OCI-LY1 (cell line): ENCODE measurements around the gene SUSD1.

Source experiments
- H2AFZ ChIP-seq: fragments of 200-600 bp; sonication (generic), shearing (Covaris generic); 2 replicates; pipeline ENCODE4 v1.6.0; 2014; ENCODE audit warnings: antibody characterized with exemption, mild to moderate bottlenecking, low read length
- H3F3A ChIP-seq: fragments of 200-600 bp; sonication (generic), shearing (Covaris generic); 2 replicates; pipeline ENCODE4 v1.6.0; 2014; ENCODE audit warnings: mild to moderate bottlenecking, antibody characterized with exemption, low read length, moderate library complexity; ENCODE audit not compliant: insufficient read depth
- H3K27ac ChIP-seq: fragments of 200-600 bp; sonication (generic); 2 replicates; pipeline ENCODE4 v1.5.1; 2014; ENCODE audit warnings: low read length, mixed run types, mild to moderate bottlenecking, low read depth; ENCODE audit not compliant: poor library complexity, severe bottlenecking
- H3K27me3 ChIP-seq: fragments of 200-600 bp; sonication (generic); 2 replicates; pipeline ENCODE4 v1.6.0; 2014; ENCODE audit warnings: antibody characterized with exemption, mild to moderate bottlenecking, low read length, moderate library complexity; ENCODE audit not compliant: insufficient read depth
- H3K36me3 ChIP-seq: fragments of 200-600 bp; sonication (generic); 2 replicates; pipeline ENCODE4 v1.6.1; 2014; ENCODE audit warnings: mild to moderate bottlenecking, antibody characterized with exemption, low read length, moderate library complexity, mixed read lengths; ENCODE audit not compliant: insufficient read depth
- H3K4me1 ChIP-seq: fragments of 200-600 bp; sonication (generic); 2 replicates; pipeline ENCODE4 v1.5.1; 2014; ENCODE audit warnings: mild to moderate bottlenecking, low read length, moderate library complexity; ENCODE audit not compliant: insufficient read depth, severe bottlenecking
- H3K4me2 ChIP-seq: fragments of 200-600 bp; sonication (generic), shearing (Covaris generic); 2 replicates; pipeline ENCODE4 v1.6.1; 2014; ENCODE audit warnings: low read length
- H3K4me3 ChIP-seq: fragments of 200-600 bp; sonication (generic); 2 replicates; pipeline ENCODE4 v1.5.1; 2014; ENCODE audit warnings: low read length, low read depth, mild to moderate bottlenecking, mixed read lengths; ENCODE audit not compliant: poor library complexity, severe bottlenecking
- H3K79me2 ChIP-seq: fragments of 200-600 bp; shearing (Covaris generic); 2 replicates; pipeline ENCODE4 v1.6.1; 2016; ENCODE audit warnings: mixed run types, low read length, mixed read lengths; ENCODE audit not compliant: insufficient read depth
- H3K9ac ChIP-seq: fragments of 200-600 bp; sonication (generic), shearing (Covaris generic); 2 replicates; pipeline ENCODE4 v1.6.1; 2014; ENCODE audit warnings: mild to moderate bottlenecking, low read length, mixed read lengths
- H3K9me2 ChIP-seq: fragments of 200-600 bp; sonication (generic), shearing (Covaris generic); 2 replicates; pipeline ENCODE4 v1.6.1; 2014; ENCODE audit warnings: low read depth, mild to moderate bottlenecking, low read length, mixed read lengths
- H3K9me3 ChIP-seq: fragments of 200-600 bp; shearing (Covaris generic); 2 replicates; pipeline ENCODE4 v1.6.1; 2014; ENCODE audit warnings: low read length, mixed read lengths
- H4K20me1 ChIP-seq: fragments of 200-600 bp; sonication (generic), shearing (Covaris generic); 2 replicates; pipeline ENCODE4 v1.6.0; 2016; ENCODE audit warnings: mild to moderate bottlenecking, low read length; ENCODE audit not compliant: insufficient read depth
- EZH2 ChIP-seq: fragments of 200-600 bp; sonication (generic), shearing (Covaris generic); IDR thresholded peaks from 2 replicates; pipeline ENCODE4 v1.8.0; 2017; ENCODE audit warnings: borderline replicate concordance, mixed run types, mild to moderate bottlenecking, antibody characterized with exemption, low read length, moderate library complexity, mixed read lengths
- TF ChIP-seq, protein P1 (sequence below): fragments of 200-600 bp; sonication (generic), shearing (Covaris generic); IDR thresholded peaks from 2 replicates; pipeline ENCODE4 v1.5.1; 2017; ENCODE audit warnings: mild to moderate bottlenecking, antibody characterized with exemption, low read length, moderate library complexity, mixed read lengths

The SUSD1 gene

DNA sequence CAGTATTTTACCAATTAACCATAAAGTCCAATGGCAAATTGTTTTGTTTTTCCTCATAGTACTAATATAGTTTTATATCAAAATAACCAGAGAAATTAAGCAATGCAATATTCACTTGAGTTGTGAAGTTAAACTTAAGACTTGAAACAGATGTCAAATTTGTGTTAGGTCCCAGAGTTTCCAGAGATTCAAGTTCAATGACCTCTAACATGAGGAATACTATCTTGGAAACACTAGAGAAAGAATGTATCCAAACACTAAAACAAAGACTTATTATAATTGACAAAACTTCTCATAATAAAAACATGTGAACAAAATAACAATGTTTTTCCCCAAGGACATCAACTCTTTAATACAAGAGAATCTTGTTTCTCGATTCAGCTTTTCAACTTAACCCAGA lies 18.0 kb downstream of the SUSD1 start:
- Histone ChIP-seq H3K9me2 (no peaks in the 10 kb centered on the region), H3K4me2 (no peak overlapping the region), H3K27ac (no peak overlapping the region), H2AFZ (no peak overlapping the region), H3K36me3 (no peaks in the 10 kb centered on the region), H3K9ac (no peak overlapping the region), H3K4me1 (peaks cover 2% of the 10 kb centered on the region), H3K79me2 (no peaks in the 10 kb centered on the region), H3K27me3 (no peaks in the 10 kb centered on the region), H3F3A (no peaks in the 10 kb centered on the region), H3K9me3 (no peaks in the 10 kb centered on the region), H4K20me1 (no peaks in the 10 kb centered on the region), H3K4me3 (no peak overlapping the region)
- TF ChIP-seq, protein P1, sequence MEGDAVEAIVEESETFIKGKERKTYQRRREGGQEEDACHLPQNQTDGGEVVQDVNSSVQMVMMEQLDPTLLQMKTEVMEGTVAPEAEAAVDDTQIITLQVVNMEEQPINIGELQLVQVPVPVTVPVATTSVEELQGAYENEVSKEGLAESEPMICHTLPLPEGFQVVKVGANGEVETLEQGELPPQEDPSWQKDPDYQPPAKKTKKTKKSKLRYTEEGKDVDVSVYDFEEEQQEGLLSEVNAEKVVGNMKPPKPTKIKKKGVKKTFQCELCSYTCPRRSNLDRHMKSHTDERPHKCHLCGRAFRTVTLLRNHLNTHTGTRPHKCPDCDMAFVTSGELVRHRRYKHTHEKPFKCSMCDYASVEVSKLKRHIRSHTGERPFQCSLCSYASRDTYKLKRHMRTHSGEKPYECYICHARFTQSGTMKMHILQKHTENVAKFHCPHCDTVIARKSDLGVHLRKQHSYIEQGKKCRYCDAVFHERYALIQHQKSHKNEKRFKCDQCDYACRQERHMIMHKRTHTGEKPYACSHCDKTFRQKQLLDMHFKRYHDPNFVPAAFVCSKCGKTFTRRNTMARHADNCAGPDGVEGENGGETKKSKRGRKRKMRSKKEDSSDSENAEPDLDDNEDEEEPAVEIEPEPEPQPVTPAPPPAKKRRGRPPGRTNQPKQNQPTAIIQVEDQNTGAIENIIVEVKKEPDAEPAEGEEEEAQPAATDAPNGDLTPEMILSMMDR, result no peak
- TF ChIP-seq EZH2, result no peak

DNA sequence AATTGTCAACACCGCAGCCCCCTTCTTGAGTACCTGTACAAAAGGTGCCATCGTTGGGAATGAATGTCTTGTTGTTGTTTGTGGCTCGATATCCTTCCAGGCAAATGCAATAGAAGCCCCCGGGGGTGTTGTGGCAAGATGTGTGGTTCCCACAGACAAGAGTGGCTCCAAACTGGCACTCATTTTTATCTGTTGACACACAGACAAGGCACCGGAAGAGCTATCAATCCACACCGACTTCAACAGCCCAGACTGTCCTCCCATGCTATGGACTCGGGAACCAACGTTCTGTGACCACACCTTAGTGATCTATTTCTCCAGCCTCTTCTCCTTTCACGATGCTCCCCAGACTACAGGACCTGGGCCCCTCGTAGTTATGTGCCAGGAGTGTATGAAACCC lies 25.9 kb downstream of the SUSD1 start:
- Histone ChIP-seq H3K79me2 (no peaks in the 10 kb centered on the region), H3K27ac (no peak overlapping the region), H3F3A (no peaks in the 10 kb centered on the region), H3K9ac (no peak overlapping the region), H3K27me3 (no peaks in the 10 kb centered on the region), H3K4me3 (no peak overlapping the region), H4K20me1 (no peaks in the 10 kb centered on the region), H3K36me3 (no peaks in the 10 kb centered on the region), H3K4me2 (no peak overlapping the region), H3K9me2 (no peaks in the 10 kb centered on the region), H2AFZ (no peak overlapping the region), H3K9me3 (no peaks in the 10 kb centered on the region), H3K4me1 (no peaks in the 10 kb centered on the region)
- TF ChIP-seq, protein P1, result no peak
- TF ChIP-seq EZH2, result no peak

DNA sequence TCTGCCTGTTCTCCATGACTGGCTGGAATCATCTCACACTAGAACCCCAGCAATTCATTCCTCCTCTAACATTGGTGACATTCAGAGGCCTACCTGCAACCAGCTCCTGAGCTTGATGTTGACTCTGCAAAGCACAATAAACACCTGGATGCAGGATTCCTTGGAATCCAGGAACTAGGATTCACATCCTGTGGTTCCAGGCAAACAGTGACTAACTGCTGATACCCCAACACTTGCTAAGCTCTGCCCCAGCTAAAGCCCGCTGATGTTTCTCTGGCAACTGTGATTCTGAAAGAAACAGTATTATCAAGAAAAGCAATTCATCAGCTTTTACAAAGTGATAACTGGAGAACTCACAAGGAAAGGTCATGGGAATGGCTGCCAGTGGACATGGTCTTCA lies 29.2 kb downstream of the SUSD1 start:
- no peaks in the 10 kb centered on the region for H3K36me3 ChIP-seq
- TF ChIP-seq EZH2, result no peak
- TF ChIP-seq, protein P1, result no peak
- no peak overlapping the region for H3K4me2 ChIP-seq

More for the DNA sequence above, 29.2 kb downstream of the SUSD1 start:
- Histone ChIP-seq H3K9me3 (no peaks in the 10 kb centered on the region), H3K9me2 (no peaks in the 10 kb centered on the region), H3K4me3 (no peak overlapping the region), H3K27ac (no peak overlapping the region), H3K9ac (no peak overlapping the region), H2AFZ (no peak overlapping the region), H3K79me2 (no peaks in the 10 kb centered on the region), H3F3A (no peaks in the 10 kb centered on the region), H3K27me3 (no peaks in the 10 kb centered on the region), H4K20me1 (no peaks in the 10 kb centered on the region), H3K4me1 (peaks cover 2% of the 10 kb centered on the region)
